GM19395 (cell line): Measurements from ENCODE around the gene CSDE1.

Experiments used
- ATAC-seq: cut with Tn5 transposase; IDR thresholded peaks from one replicate; pipeline ENCODE4 v1.9.1; 2021; ENCODE audit warnings: mild to moderate bottlenecking, moderate library complexity; ENCODE audit not compliant: unreplicated experiment

The CSDE1 gene

GRCh38 chr1:114668373-114668772 is 89.4 kb downstream of the CSDE1 start:
- no peak for ATAC-seq

- no peak for ATAC-seq
These were observed 90.8 kb downstream of the CSDE1 start for GRCh38 chr1:114666954-114667353.
